ENCODE measurements around the gene MME.

MME gene

DNA sequence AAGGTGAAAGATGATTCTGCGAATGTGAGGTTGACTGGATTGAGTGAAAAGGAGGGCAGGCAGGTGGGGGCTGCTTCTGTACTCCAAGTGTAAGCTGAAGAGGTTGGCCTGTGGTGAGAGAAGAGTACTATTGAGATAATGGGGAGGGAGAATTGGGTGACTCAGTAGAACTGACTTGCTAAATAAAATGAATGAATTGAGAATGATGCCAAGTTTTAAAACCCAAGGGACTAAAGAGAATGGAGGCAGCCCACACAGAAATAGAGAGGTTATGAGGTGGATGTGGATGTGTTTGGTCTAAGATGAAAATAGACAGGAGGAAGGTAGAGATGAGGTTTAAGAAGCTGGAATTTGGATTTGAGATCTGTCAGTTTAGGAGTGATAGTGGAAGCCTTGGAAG is 5.9 kb downstream of the MME start:
- peaks cover 0 to under 1% of the 10 kb centered on the region in 2 donors for H3K27me3 ChIP-seq (ENCODE audit: control insufficient read depth in 1 of 2, insufficient read depth in 2 of 2, low read length in 2 of 2)
- H3K9ac ChIP-seq (ENCODE audit: low read length) = no peak overlapping the region
- no peak overlapping the region for H3K27ac ChIP-seq (ENCODE audit: low read depth, low read length)
- no peaks in the 10 kb centered on the region for H3K36me3 ChIP-seq (ENCODE audit: insufficient read depth, low read length)
- no peaks in the 10 kb centered on the region for H3K9me3 ChIP-seq (ENCODE audit: low read length)
- H3K4me3 ChIP-seq (ENCODE audit: low read depth in 1 of 2, low read length in 2 of 2) = no peak overlapping the region
- no peaks in the 10 kb centered on the region for H3K4me1 ChIP-seq (ENCODE audit: insufficient read depth, low read length)

DNA sequence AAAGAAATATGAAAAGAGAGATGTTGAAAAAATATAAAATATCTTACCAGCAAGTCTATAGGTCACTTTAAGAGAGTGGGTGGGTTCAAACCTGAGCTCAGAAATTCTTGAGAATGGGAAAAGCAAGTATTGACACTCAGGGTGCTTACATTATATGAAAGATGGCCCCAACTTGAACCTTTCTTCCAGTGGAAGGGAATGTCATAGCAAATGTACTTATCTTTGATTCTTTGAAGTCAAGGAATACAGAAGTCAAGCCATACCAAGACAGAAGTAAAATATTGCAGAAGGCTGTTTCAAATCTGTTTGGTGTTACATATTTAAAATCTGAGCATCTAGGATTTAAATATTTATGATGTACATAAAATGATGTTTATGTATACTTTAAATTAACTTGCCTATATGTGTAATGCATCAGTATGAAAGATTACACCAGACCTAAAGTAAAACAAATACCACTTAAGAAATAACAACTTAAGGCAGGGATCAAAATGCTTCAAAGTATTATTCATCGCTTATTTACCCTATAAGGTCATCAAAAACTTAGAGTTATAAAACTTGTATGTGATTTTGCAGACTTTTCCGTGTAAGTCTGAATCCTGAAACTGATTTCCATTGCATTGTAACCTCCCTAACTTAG is 8.7 kb downstream of the MME start:
- no peak overlapping the region for H3K27ac ChIP-seq (ENCODE audit: low read depth, low read length)
- no peaks in the 10 kb centered on the region for H3K4me1 ChIP-seq (ENCODE audit: insufficient read depth, low read length)
- H3K9ac ChIP-seq (ENCODE audit: low read length) = no peak overlapping the region
- H3K27me3 ChIP-seq (ENCODE audit: control insufficient read depth in 1 of 2, insufficient read depth in 2 of 2, low read length in 2 of 2) = no peaks in the 10 kb centered on the region
- H3K9me3 ChIP-seq (ENCODE audit: low read length) = no peaks in the 10 kb centered on the region
- no peak overlapping the region for H3K4me3 ChIP-seq (ENCODE audit: low read depth in 1 of 2, low read length in 2 of 2)
- no peaks in the 10 kb centered on the region for H3K36me3 ChIP-seq (ENCODE audit: insufficient read depth, low read length)

DNA sequence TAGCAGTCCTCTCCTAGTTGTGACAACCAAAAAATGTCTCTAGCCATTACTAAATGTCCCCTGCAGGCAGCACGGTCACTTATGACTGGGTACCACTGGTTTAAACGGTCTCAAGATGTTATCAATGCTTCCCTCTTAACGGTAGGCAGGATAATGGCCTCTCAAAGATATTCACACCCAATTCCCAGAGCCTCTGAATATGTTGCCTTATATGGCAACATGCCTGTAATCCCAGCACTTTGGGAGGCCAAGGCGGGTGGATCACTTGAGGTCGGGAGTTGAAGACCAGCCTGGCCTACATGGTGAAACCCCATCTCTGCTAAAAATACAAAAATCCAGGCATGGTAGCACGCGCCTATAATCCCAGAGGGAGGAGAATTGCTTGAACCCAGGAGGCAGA is 9.4 kb downstream of the MME start:
- Histone ChIP-seq H3K36me3 (ENCODE audit: insufficient read depth, low read length) (no peaks in the 10 kb centered on the region), H3K4me3 (ENCODE audit: low read depth in 1 of 2, low read length in 2 of 2) (no peak overlapping the region), H3K9ac (ENCODE audit: low read length) (no peak overlapping the region), H3K27ac (ENCODE audit: low read depth, low read length) (no peak overlapping the region), H3K9me3 (ENCODE audit: low read length) (no peaks in the 10 kb centered on the region), H3K27me3 (ENCODE audit: control insufficient read depth in 1 of 2, insufficient read depth in 2 of 2, low read length in 2 of 2) (no peaks in the 10 kb centered on the region), H3K4me1 (ENCODE audit: insufficient read depth, low read length) (no peaks in the 10 kb centered on the region)

DNA sequence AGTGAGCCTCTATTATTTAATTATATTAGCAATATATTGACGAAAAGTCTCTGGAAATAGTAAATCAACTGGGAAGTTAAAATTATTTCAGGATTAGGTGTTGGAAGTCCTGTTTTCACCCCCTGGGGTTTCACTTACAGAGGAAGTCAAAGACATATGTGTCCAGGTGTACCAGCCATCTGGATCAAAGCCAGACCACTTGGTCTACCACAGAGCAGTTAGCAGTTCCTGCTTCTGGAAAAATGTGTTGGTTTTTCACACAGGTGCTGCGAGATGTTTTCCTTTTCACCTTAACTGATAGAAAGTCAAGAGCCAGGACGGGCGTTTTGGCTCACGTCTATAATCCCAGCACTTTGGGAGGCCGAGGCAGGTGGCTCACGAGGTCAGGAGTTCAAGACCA is 13.1 kb downstream of the MME start:
- no peaks in the 10 kb centered on the region for H3K4me1 ChIP-seq (ENCODE audit: insufficient read depth, low read length)
- no peak overlapping the region for H3K27ac ChIP-seq (ENCODE audit: low read depth, low read length)
- no peaks in the 10 kb centered on the region for H3K36me3 ChIP-seq (ENCODE audit: insufficient read depth, low read length)
- H3K4me3 ChIP-seq (ENCODE audit: low read depth in 1 of 2, low read length in 2 of 2) = no peak overlapping the region
- H3K9me3 ChIP-seq (ENCODE audit: low read length) = no peaks in the 10 kb centered on the region
- H3K27me3 ChIP-seq (ENCODE audit: control insufficient read depth in 1 of 2, insufficient read depth in 2 of 2, low read length in 2 of 2) = no peaks in the 10 kb centered on the region
- no peak overlapping the region for H3K9ac ChIP-seq (ENCODE audit: low read length)

DNA sequence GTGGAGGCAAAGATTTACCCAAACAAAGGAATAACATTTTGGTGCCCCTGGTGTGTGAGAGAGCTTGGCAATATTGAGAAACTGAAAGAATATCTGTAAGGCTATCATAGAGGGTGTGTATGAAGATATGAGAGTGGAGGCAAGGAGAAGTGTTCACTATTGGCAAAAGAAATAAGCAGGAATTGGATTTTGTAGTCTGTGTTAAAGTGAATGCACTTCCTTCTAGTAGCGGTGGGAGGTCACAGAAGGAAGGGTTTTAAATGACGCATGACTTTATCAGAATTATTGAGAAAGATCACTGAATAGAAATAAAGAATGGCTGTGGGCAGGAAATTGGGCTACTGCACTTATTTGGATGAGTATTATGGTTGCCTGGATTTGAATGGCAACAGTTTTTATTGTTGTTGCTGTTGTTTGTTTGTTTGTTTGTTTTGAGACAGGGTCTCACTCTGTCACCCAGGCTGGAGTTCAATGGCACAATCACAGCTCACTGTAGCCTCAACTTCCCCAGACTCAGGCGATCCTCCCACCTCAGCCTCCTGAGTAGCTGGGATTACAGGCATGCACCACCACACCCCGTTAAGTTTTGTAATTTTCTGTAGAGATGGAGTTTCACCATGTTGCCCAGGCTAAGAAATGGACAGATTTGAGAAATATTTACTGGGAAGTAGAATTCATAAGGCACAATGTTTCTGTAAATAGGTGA is 16.3 kb downstream of the MME start:
- no peaks in the 10 kb centered on the region for H3K4me1 ChIP-seq (ENCODE audit: insufficient read depth, low read length)
- no peak overlapping the region for H3K27ac ChIP-seq (ENCODE audit: low read depth, low read length)
- no peaks in the 10 kb centered on the region for H3K9me3 ChIP-seq (ENCODE audit: low read length)
- no peak overlapping the region for H3K4me3 ChIP-seq (ENCODE audit: low read depth in 1 of 2, low read length in 2 of 2)
- H3K27me3 ChIP-seq (ENCODE audit: control insufficient read depth in 1 of 2, insufficient read depth in 2 of 2, low read length in 2 of 2) = no peaks in the 10 kb centered on the region
- H3K36me3 ChIP-seq (ENCODE audit: insufficient read depth, low read length) = no peaks in the 10 kb centered on the region
- H3K9ac ChIP-seq (ENCODE audit: low read length) = no peak overlapping the region

DNA sequence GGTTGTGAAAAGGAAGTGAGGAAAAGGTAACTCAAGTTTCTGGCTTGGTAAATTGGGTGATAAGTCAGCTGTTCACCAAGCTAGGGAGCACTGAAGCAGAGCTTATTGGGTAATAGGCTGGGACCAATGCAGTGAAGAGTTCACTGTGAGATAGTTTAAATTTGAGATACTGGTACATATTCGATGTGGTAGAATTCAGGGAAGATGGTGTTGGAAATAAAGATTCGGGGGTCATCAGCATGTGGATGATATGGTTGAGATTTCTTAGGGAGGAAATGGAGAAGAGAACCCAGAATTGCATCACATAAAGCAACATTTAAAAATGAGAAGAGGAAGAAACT is 16.9 kb downstream of the MME start:
- H3K27me3 ChIP-seq (ENCODE audit: control insufficient read depth in 1 of 2, insufficient read depth in 2 of 2, low read length in 2 of 2) = no peaks in the 10 kb centered on the region
- H3K36me3 ChIP-seq (ENCODE audit: insufficient read depth, low read length) = no peaks in the 10 kb centered on the region
- H3K9me3 ChIP-seq (ENCODE audit: low read length) = no peaks in the 10 kb centered on the region
- H3K27ac ChIP-seq (ENCODE audit: low read depth, low read length) = no peak overlapping the region
- H3K4me3 ChIP-seq (ENCODE audit: low read depth in 1 of 2, low read length in 2 of 2) = no peak overlapping the region
- H3K4me1 ChIP-seq (ENCODE audit: insufficient read depth, low read length) = no peaks in the 10 kb centered on the region
- H3K9ac ChIP-seq (ENCODE audit: low read length) = no peak overlapping the region

DNA sequence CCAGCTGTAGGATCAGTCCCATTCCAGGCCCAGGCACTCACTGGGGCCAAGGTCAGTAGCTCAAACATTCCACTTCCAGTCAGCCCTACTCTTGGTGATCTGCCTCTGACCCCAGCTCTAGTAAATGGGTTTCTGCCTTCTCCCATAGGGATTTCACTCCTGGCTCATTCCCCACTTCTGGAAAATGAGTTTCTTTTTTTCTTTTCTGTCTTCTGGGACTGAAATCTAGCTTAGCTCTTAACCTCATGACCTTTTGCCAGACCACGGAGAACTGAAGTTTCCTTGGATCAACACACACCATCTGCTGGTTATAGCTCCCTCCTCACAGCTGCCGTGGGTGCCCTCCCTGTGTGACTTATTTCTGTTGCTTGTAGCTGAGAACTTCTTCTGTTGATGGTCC is 21.3 kb downstream of the MME start:
- H3K27me3 ChIP-seq (ENCODE audit: control insufficient read depth in 1 of 2, insufficient read depth in 2 of 2, low read length in 2 of 2) = no peaks in the 10 kb centered on the region
- H3K36me3 ChIP-seq (ENCODE audit: insufficient read depth, low read length) = no peaks in the 10 kb centered on the region
- H3K9me3 ChIP-seq (ENCODE audit: low read length) = no peaks in the 10 kb centered on the region
- H3K4me3 ChIP-seq (ENCODE audit: low read depth in 1 of 2, low read length in 2 of 2) = no peak overlapping the region
- no peaks in the 10 kb centered on the region for H3K4me1 ChIP-seq (ENCODE audit: insufficient read depth, low read length)
- no peak overlapping the region for H3K9ac ChIP-seq (ENCODE audit: low read length)
- H3K27ac ChIP-seq (ENCODE audit: low read depth, low read length) = no peak overlapping the region

DNA sequence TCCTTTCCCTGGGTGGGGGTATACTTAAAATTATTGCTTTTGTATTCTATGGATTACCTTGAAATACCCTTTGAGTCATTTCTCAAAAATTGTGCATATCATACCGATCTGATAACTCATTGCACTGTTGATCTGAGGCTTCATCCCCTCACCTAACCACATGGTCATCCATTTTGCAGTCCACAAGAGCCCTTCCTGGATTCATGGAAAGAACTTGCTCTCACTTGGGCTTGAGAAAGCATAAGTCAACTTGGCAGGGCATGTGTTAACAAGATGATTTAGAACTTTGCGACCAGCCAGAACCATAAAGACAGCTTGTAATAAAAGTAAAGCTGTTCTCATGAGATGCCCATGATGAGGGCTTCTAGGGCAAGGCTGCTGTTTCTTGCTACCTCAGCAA is 22.2 kb downstream of the MME start:
- no peak overlapping the region for H3K4me3 ChIP-seq (ENCODE audit: low read depth in 1 of 2, low read length in 2 of 2)
- no peaks in the 10 kb centered on the region for H3K27me3 ChIP-seq (ENCODE audit: control insufficient read depth in 1 of 2, insufficient read depth in 2 of 2, low read length in 2 of 2)
- no peaks in the 10 kb centered on the region for H3K4me1 ChIP-seq (ENCODE audit: insufficient read depth, low read length)
- H3K27ac ChIP-seq (ENCODE audit: low read depth, low read length) = no peak overlapping the region
- H3K36me3 ChIP-seq (ENCODE audit: insufficient read depth, low read length) = no peaks in the 10 kb centered on the region
- H3K9me3 ChIP-seq (ENCODE audit: low read length) = no peaks in the 10 kb centered on the region
- H3K9ac ChIP-seq (ENCODE audit: low read length) = no peak overlapping the region

DNA sequence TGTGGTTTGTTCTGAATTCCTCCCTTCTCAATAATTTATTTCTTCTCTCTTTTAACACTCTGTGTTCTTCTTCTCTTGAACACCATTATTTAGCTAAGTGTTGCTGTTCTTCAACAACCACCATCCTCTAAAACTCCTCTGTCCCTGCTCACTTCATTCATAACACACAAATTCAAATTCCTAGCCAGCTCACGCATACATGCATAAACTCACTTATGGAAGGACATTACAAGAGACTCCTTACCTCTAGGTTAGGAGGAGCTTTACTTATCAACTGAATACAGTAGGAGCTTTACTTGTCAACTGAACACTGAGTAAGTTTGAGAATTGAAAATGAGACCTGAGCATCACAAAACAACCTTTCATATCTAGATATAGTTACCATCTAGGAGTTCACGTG is 23.6 kb downstream of the MME start:
- no peak overlapping the region for H3K27ac ChIP-seq (ENCODE audit: low read depth, low read length)
- no peaks in the 10 kb centered on the region for H3K9me3 ChIP-seq (ENCODE audit: low read length)
- no peak overlapping the region for H3K4me3 ChIP-seq (ENCODE audit: low read depth in 1 of 2, low read length in 2 of 2)
- no peaks in the 10 kb centered on the region for H3K4me1 ChIP-seq (ENCODE audit: insufficient read depth, low read length)
- H3K9ac ChIP-seq (ENCODE audit: low read length) = no peak overlapping the region
- no peaks in the 10 kb centered on the region for H3K36me3 ChIP-seq (ENCODE audit: insufficient read depth, low read length)
- no peaks in the 10 kb centered on the region for H3K27me3 ChIP-seq (ENCODE audit: control insufficient read depth in 1 of 2, insufficient read depth in 2 of 2, low read length in 2 of 2)

DNA sequence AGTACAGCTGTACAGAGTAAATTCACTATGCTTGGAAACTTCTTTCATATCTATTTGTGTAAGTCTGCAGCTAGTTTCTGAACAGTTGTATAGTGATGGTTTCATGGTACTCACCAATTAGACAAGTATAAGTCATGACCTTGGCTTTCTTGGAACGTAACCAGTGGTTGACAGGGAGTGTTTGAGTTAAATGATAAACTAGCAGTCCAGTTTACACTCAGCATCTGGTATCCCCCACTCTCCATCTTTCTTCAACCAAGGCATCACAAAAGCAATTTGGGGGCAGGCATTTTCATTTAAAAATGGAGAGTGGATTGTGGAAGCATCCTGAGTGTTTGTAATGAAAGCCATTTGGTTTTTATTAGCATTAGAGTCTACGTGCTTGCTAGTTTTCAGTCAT is 26.0 kb downstream of the MME start:
- Histone ChIP-seq H3K4me1 (ENCODE audit: insufficient read depth, low read length) (no peaks in the 10 kb centered on the region), H3K27me3 (ENCODE audit: control insufficient read depth in 1 of 2, insufficient read depth in 2 of 2, low read length in 2 of 2) (no peaks in the 10 kb centered on the region), H3K36me3 (ENCODE audit: insufficient read depth, low read length) (no peaks in the 10 kb centered on the region), H3K27ac (ENCODE audit: low read depth, low read length) (no peak overlapping the region), H3K4me3 (ENCODE audit: low read depth in 1 of 2, low read length in 2 of 2) (no peak overlapping the region), H3K9ac (ENCODE audit: low read length) (no peak overlapping the region), H3K9me3 (ENCODE audit: low read length) (no peaks in the 10 kb centered on the region)

DNA sequence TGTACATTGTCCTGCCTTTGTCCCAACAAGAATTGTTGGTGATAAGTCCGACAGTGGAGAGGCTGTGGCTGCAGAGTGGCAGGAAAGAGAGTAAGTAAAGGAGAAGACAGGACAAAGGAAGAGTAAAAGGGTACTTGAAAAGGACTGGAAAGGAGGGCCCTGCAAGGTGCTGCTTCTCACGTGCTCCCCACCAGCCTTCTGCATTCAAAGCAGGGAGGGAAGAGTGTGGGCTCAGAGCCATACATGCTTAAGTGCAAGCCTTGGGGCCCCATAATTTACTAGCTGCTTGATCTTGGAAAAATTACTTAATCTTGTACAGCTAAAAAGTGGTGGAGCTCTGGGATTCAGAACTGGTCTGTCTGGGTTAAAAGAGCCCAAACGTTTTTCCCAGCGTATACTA is 29.9 kb downstream of the MME start:
- H3K4me1 ChIP-seq (ENCODE audit: insufficient read depth, low read length) = no peaks in the 10 kb centered on the region

More for the DNA sequence above, 29.9 kb downstream of the MME start:
- Histone ChIP-seq H3K4me3 (ENCODE audit: low read depth in 1 of 2, low read length in 2 of 2) (no peak overlapping the region), H3K27me3 (ENCODE audit: control insufficient read depth in 1 of 2, insufficient read depth in 2 of 2, low read length in 2 of 2) (no peaks in the 10 kb centered on the region), H3K9ac (ENCODE audit: low read length) (no peak overlapping the region), H3K27ac (ENCODE audit: low read depth, low read length) (no peak overlapping the region), H3K9me3 (ENCODE audit: low read length) (no peaks in the 10 kb centered on the region), H3K36me3 (ENCODE audit: insufficient read depth, low read length) (no peaks in the 10 kb centered on the region)

All from muscle layer of colon (tissue), 2 donors.